ENCODE measurements around the gene SCO2.
"Not testable (repeated sequence)": the region's sequence is repeated elsewhere in the genome, so short reads cannot be mapped to it uniquely, and the experiment has no call there.

The SCO2 gene

GRCh38 chr22:50530877-50531545 is 5.6 kb upstream of the SCO2 start:
- peak; percentile 43 for DNase-seq

- DNase-seq: no peak
Observed at GRCh38 chr22:50530580-50530876, 5.1 kb upstream of the SCO2 start.

GRCh38 chr22:50529897-50530579 is 4.6 kb upstream of the SCO2 start, which contains the start of gene TYMP:
TSS of gene TYMP (minus strand) at chr22:50530012. CDS start at chr22:50529709, 303 bp downstream.
- peak; percentile 45 for DNase-seq

GRCh38 chr22:50529416-50529896 is 4.1 kb upstream of the SCO2 start:
- no peak for DNase-seq

- DNase-seq: no peak
Observed at GRCh38 chr22:50528682-50529415, 3.5 kb upstream of the SCO2 start.

GRCh38 chr22:50527921-50528681 is 2.7 kb upstream of the SCO2 start:
- DNase-seq: no peak

GRCh38 chr22:50526834-50527801 is 1.7 kb upstream of the SCO2 start:
- no peak for DNase-seq

- DNase-seq: peak; percentile 40
Observed at GRCh38 chr22:50526108-50526833, 873 bp upstream of the SCO2 start.

- DNase-seq: no peak
Observed at GRCh38 chr22:50525858-50526107, 385 bp upstream of the SCO2 start.

GRCh38 chr22:50524676-50525103 is 708 bp downstream of the SCO2 start:
- no peak for DNase-seq

- no peak for DNase-seq
Observed at GRCh38 chr22:50523806-50524675, 1.4 kb downstream of the SCO2 start.

GRCh38 chr22:50523458-50523805 is 2.0 kb downstream of the SCO2 start:
- DNase-seq: no peak

GRCh38 chr22:50522806-50523438 is 2.5 kb downstream of the SCO2 start:
- DNase-seq: no peak

GRCh38 chr22:50522208-50522805 is 3.1 kb downstream of the SCO2 start:
- no peak for DNase-seq

GRCh38 chr22:50521710-50522109 is 3.7 kb downstream of the SCO2 start:
- no peak for DNase-seq

- DNase-seq: no peak
Observed at GRCh38 chr22:50520826-50521453, 4.5 kb downstream of the SCO2 start.

GRCh38 chr22:50520184-50520583 is 5.2 kb downstream of the SCO2 start:
- not testable (repeated sequence) for DNase-seq

- DNase-seq: no peak
Observed at GRCh38 chr22:50519151-50519550, 6.2 kb downstream of the SCO2 start.

- DNase-seq: no peak
Observed at GRCh38 chr22:50518606-50519005, 6.8 kb downstream of the SCO2 start.

All from NCI-H774 (cell line).